WTC11 (cell line): ENCODE measurements around the gene VWDE.

Source experiments
- ATF1 ChIP-seq: sonication (generic); formaldehyde crosslinking; IDR thresholded peaks from 2 replicates; pipeline ENCODE4 v1.8.1; 2023; ENCODE audit warnings: mild to moderate bottlenecking, moderate library complexity, missing genetic modification reagents
- ATF2 ChIP-seq: sonication (generic); formaldehyde crosslinking; IDR thresholded peaks from 2 replicates; pipeline ENCODE4 v1.8.1; 2022; ENCODE audit warnings: low read depth, missing genetic modification reagents, borderline replicate concordance
- CBFB ChIP-seq: sonication (generic); formaldehyde crosslinking; IDR thresholded peaks from 2 replicates; pipeline ENCODE4 v1.8.1; 2022; ENCODE audit warnings: mild to moderate bottlenecking, low read depth, missing genetic modification reagents
- ESRRA ChIP-seq: sonication (generic); formaldehyde crosslinking; IDR thresholded peaks from 2 replicates; pipeline ENCODE4 v1.8.1; 2022; ENCODE audit warnings: mild to moderate bottlenecking, missing genetic modification reagents, borderline replicate concordance
- JUN ChIP-seq: sonication (generic); formaldehyde crosslinking; IDR thresholded peaks from 2 replicates; pipeline ENCODE4 v1.8.0; 2023; ENCODE audit warnings: mild to moderate bottlenecking, missing genetic modification reagents
- PREB ChIP-seq: sonication (generic); formaldehyde crosslinking; IDR thresholded peaks from 2 replicates; pipeline ENCODE4 v1.8.1; 2022; ENCODE audit warnings: mild to moderate bottlenecking, missing genetic modification reagents, moderate library complexity, borderline replicate concordance
- ZNF425 ChIP-seq: fragments of 250-450 bp; sonication (Bioruptor Pico); conservative IDR thresholded peaks from 2 replicates; pipeline ENCODE4 v1.9.0; 2021; ENCODE audit warnings: mild to moderate bottlenecking

GRCh38 chr7:12431886-12432556 lies 28.4 kb upstream of the VWDE start:
- TF ChIP-seq ATF1 (no peak), ZNF425 (no peak), PREB (no peak), ATF2 (no peak), CBFB (no peak), ESRRA (CRISPR knock-in tag) (no peak), JUN (CRISPR knock-in tag) (no peak)
